Mucosa of rectum (tissue), 2 donors: ENCODE results near the gene COMMD10.

ENCODE experiments used
- H3K27ac ChIP-seq, 2 donors: one replicate each; pipeline ENCODE4 v1.7.0; 2013; ENCODE audit warnings: inconsistent platforms in 2 of 2, low read depth in 2 of 2, low read length in 2 of 2
- H3K27me3 ChIP-seq, 2 donors: one replicate each; pipeline ENCODE4 v1.7.0; 2013; ENCODE audit warnings: low read length in 2 of 2; ENCODE audit not compliant: control insufficient read depth in 2 of 2, insufficient read depth in 2 of 2
- H3K36me3 ChIP-seq, 2 donors: one replicate each; pipeline ENCODE4 v1.7.0; 2013; ENCODE audit warnings: low read length in 2 of 2; ENCODE audit not compliant: control insufficient read depth in 2 of 2, insufficient read depth in 2 of 2
- H3K4me1 ChIP-seq, 2 donors: one replicate each; pipeline ENCODE4 v1.7.0; 2013; ENCODE audit warnings: low read length in 2 of 2, mild to moderate bottlenecking in 1 of 2; ENCODE audit not compliant: control insufficient read depth in 2 of 2, insufficient read depth in 2 of 2
- H3K4me3 ChIP-seq, 2 donors: one replicate each; pipeline ENCODE4 v1.7.0; 2013; ENCODE audit warnings: low read length in 2 of 2
- H3K9ac ChIP-seq, 2 donors: one replicate each; pipeline ENCODE4 v1.7.0; 2013; ENCODE audit warnings: low read length in 2 of 2, low read depth in 1 of 2, mild to moderate bottlenecking in 1 of 2
- H3K9me3 ChIP-seq, 2 donors: one replicate each; pipeline ENCODE4 v1.7.0; 2013; ENCODE audit warnings: low read length in 2 of 2; ENCODE audit not compliant: control insufficient read depth in 2 of 2
- donor health status: healthy.
- donor health status: Normal muscosa, but diverticular disease.

Gene COMMD10

DNA sequence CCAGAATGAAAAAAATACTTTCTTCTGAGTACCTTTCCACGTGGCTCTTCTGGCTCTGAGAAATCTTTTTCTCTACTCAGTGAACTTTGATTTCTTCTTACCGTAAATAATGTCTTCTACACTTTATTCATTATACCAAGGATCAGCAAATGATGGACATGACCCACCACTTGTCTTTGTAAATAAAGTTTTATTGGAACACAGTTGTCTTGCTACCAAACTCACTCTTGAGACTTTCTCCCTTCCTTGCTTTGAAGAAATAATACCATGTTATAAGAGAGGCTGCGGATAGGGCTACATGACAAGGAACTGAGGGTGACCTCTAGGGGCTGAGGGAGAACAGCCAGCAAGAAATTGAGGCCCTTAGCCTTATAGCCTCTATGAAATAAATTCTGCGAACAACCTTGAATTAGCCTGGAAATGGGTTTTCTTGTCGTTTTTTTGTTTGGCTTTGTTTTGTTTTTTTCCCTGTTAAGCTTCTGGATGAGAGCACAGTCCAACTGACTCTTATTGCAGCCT lies 212.5 kb downstream of the COMMD10 start:
- Histone ChIP-seq H3K27ac (no peak overlapping the region), H3K36me3 (peaks cover 13 to 17% of the 10 kb centered on the region in 2 donors), H3K9ac (no peak overlapping the region), H3K4me3 (no peak overlapping the region), H3K27me3 (no peaks in the 10 kb centered on the region), H3K4me1 (no peaks in the 10 kb centered on the region), H3K9me3 (peaks cover 3 to 12% of the 10 kb centered on the region in 2 donors)

DNA sequence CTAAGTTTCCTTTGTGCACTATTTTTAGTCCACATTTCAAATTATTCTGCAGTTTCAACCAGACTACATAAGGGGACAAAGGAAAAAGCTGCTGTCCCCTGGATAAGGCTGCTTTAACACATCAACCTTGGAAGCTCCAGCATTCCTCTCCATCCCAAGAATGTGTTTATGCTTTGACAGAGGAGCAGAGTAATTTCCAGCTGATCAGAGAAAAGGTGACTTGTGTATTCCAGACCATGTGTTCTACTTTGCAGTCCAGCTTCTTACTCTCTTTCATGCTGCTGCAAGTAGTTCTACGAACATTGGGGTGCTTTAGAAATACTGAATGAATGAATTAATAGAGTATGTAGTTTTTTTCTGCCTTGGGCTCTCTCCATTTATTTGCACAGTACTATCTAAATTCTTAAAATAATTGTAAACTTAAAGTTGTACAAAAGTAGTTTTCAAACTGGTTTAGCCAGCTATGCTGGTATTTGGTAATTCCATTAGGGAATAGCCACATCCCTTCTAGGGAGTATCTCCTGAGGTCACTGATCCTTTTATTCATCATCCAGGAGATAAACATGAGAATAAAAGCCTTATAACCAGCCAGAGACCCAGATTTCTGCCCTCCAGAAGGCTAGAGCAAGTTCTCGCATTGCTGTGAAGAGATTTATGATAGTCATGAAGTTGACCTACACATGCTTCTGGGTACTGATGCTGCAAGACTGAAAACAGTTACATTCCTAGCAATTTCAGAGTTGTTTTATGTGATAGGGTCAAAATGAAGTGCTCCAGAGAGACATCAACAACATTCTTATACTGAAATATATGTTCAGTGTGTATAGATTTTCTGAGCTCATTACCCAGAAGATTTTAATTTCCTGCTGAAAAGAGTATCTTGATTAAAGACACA lies 215.2 kb downstream of the COMMD10 start:
- no peak overlapping the region for H3K9ac ChIP-seq
- H3K9me3 ChIP-seq: peaks cover 5 to 12% of the 10 kb centered on the region in 2 donors
- H3K27ac ChIP-seq: no peak overlapping the region
- H3K4me3 ChIP-seq: no peak overlapping the region
- peaks cover 25 to 34% of the 10 kb centered on the region in 2 donors for H3K36me3 ChIP-seq
- no peaks in the 10 kb centered on the region for H3K4me1 ChIP-seq
- H3K27me3 ChIP-seq: no peaks in the 10 kb centered on the region

DNA sequence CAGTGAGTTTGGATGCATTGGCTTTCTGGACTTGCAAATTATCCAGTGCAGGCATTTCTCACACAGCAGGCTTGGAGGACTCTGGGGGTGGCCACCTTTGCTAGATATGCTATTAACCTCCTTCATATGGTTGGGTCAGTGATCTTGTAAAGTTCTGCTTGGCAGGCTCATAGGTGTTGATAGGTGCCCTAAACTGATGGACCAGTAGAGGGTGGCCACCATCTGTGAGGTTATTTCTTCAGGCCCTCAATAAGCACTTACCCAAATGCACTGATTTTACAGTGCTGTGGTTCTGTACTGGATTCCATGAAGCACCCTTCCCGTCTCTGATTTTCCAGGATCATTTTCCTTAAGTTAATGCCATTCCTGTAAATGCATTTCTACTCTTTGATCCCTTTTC lies 216.3 kb downstream of the COMMD10 start:
- H3K27ac ChIP-seq: no peak overlapping the region
- no peaks in the 10 kb centered on the region for H3K27me3 ChIP-seq
- H3K9me3 ChIP-seq: peaks cover 6 to 15% of the 10 kb centered on the region in 2 donors
- H3K36me3 ChIP-seq: peaks cover 31 to 43% of the 10 kb centered on the region in 2 donors
- H3K4me1 ChIP-seq: no peaks in the 10 kb centered on the region
- no peak overlapping the region for H3K4me3 ChIP-seq
- H3K9ac ChIP-seq: no peak overlapping the region

DNA sequence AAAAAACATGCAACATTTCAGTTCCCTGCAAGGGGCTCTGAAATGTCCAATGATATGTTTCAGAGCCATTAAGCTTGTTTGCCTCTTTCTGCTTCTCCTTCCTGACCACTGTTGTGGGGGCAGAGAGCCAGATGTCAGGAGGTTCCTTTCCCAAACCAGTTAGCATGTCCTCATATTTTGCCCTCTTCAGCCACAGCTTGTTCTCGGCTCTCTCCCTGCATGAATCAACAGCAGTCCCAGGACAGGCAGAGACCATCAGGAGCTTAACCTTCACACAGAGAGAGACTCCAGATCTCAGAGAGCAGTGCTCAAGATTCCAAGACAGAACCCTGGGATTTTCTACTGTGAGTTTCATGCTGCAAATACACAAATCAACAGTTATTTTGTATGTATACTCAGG lies 218.5 kb downstream of the COMMD10 start:
- peaks cover 3 to 9% of the 10 kb centered on the region in 2 donors for H3K9me3 ChIP-seq
- H3K4me1 ChIP-seq: no peaks in the 10 kb centered on the region
- H3K27me3 ChIP-seq: no peaks in the 10 kb centered on the region
- no peak overlapping the region for H3K4me3 ChIP-seq
- H3K36me3 ChIP-seq: peaks cover 36 to 51% of the 10 kb centered on the region in 2 donors
- H3K9ac ChIP-seq: no peak overlapping the region
- no peak overlapping the region for H3K27ac ChIP-seq

DNA sequence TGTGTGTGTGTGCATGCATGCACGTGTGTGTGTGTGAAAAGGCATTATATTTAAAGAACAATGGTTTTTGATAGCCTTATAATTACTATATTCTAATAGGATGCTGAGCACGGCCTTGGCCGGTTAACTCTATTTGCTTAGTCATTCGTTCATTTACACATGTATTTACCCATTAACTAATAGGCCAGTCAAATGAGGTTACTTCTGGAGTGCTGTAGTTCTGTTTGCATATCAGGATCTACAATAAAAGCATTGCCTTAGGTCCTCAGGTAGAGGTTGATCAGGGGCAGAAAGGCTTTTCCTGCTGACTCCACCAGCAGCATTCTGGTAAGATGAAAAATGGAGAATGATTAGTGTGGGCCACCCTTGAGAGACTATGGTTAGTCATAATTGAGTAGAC lies 219.0 kb downstream of the COMMD10 start:
- Histone ChIP-seq H3K4me1 (no peaks in the 10 kb centered on the region), H3K9ac (no peak overlapping the region), H3K27me3 (no peaks in the 10 kb centered on the region), H3K9me3 (peaks cover 3 to 11% of the 10 kb centered on the region in 2 donors), H3K36me3 (peaks cover 34 to 48% of the 10 kb centered on the region in 2 donors), H3K4me3 (no peak overlapping the region), H3K27ac (no peak overlapping the region)

DNA sequence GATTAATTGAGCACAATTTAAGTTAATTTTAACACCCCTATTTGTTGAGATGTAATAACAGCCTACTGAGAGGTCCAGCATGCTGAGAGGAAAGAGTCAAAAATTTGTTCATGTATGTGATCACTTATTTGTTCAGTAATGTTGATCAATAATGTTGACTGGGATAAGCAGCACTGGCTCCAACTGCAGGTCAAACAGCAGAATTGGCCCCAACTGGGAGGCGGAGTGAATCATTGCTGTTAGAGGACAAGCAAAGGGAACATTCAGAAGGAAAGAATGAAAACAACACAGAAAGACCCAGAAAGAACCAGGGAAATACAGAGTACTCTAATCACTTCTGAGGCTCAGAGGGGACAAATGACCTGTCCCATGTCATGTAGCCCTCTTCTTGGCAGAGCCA lies 221.1 kb downstream of the COMMD10 start:
- Histone ChIP-seq H3K27me3 (no peaks in the 10 kb centered on the region), H3K4me1 (no peaks in the 10 kb centered on the region), H3K9me3 (peaks cover 3 to 15% of the 10 kb centered on the region in 2 donors), H3K4me3 (no peak overlapping the region), H3K9ac (no peak overlapping the region), H3K36me3 (peaks cover 30 to 44% of the 10 kb centered on the region in 2 donors), H3K27ac (no peak overlapping the region)

DNA sequence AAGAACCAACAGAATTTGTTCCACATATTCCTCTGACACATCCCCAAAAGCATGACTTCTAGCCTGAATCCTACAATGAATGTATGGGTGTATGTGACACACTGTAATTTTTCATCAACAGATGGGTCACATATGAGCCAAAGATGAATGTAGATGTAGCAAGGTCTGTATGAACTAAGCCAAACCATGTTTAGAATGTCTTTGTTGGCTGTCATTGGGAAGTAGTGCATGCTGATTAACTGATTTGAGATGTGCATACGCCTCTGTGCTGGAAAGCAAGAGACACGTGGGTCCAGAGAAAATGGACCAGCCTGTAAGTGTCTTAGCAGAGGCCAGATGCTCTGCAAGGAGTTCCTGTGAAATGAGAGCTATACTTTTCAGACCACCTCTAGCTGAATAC lies 222.0 kb downstream of the COMMD10 start:
- peaks cover 3 to 15% of the 10 kb centered on the region in 2 donors for H3K9me3 ChIP-seq
- H3K27me3 ChIP-seq: no peaks in the 10 kb centered on the region
- H3K4me1 ChIP-seq: no peaks in the 10 kb centered on the region
- H3K4me3 ChIP-seq: no peak overlapping the region
- H3K27ac ChIP-seq: no peak overlapping the region
- peaks cover 30 to 40% of the 10 kb centered on the region in 2 donors for H3K36me3 ChIP-seq
- H3K9ac ChIP-seq: no peak overlapping the region

DNA sequence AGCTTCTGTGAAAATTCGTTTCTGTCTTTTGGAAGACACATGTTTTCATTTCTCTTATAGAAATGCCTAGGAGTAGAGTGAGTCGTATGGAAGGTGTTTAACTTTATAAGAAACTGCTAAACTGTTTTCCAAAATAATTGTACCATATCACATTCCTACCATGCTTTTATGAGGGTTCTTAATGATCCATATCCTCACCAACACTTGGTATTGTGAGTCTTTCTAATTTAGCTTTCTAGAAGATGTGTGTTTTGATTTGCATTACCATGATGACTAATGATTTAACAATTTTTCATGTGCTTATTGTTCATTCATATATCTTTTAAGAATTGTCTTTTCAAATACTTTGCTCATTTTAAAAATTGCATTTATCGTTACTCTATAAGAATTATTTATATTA lies 223.6 kb downstream of the COMMD10 start:
- Histone ChIP-seq H3K27ac (no peak overlapping the region), H3K9ac (no peak overlapping the region), H3K27me3 (no peaks in the 10 kb centered on the region), H3K4me1 (no peaks in the 10 kb centered on the region), H3K4me3 (no peak overlapping the region), H3K36me3 (peaks cover 28 to 33% of the 10 kb centered on the region in 2 donors), H3K9me3 (peaks cover 3 to 15% of the 10 kb centered on the region in 2 donors)

DNA sequence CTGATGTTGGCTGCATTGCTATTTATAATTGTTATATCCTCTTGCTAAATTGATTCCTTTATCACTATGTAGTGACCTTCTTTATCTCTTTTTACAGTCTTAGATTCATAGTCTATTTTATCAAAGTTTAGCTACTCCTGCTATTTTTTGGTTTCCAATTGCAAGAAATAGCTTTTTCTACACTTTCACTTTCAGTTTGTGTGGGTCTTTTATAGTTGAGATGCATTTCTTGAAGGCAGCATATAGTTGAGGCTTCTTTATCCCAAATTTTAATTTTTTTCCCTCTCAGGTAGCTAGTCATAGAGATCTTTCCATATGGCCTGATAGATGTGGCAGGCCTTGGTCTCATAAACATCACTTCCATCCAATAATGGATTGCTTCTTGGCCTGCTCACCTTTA lies 228.5 kb downstream of the COMMD10 start:
- Histone ChIP-seq H3K4me1 (no peaks in the 10 kb centered on the region), H3K27ac (no peak overlapping the region), H3K4me3 (no peak overlapping the region), H3K36me3 (peaks cover 0 to 8% of the 10 kb centered on the region in 2 donors), H3K9me3 (peaks cover 0 to 6% of the 10 kb centered on the region in 2 donors), H3K27me3 (no peaks in the 10 kb centered on the region), H3K9ac (no peak overlapping the region)

DNA sequence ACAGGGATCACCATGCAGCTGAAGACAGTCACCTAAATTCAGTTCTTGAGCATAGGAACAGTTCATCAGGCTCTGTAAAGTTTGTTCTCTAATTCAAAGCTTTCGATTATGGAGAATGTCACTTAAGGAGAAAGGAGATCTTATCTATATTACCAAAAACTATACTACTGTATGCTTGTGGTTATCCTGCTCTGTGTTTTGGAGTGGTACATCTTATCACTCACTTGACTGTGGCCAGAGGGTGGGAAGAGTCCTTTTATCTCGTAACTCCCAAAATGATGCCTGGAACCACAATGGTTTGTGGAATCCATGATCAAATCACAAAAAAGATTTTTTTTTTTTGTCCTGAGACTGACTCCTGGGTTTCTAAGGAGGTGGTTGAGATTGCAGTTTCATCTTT lies 230.7 kb downstream of the COMMD10 start:
- peaks cover 2 to 8% of the 10 kb centered on the region in 2 donors for H3K36me3 ChIP-seq
- H3K9me3 ChIP-seq: no peaks in the 10 kb centered on the region
- no peak overlapping the region for H3K27ac ChIP-seq
- no peaks in the 10 kb centered on the region for H3K27me3 ChIP-seq
- no peak overlapping the region for H3K4me3 ChIP-seq
- no peak overlapping the region for H3K9ac ChIP-seq
- no peaks in the 10 kb centered on the region for H3K4me1 ChIP-seq
